Measurements from ENCODE around the gene RPL22.
A peak's percentile ranks its signal among the peaks of the same experiment; 100 is the strongest.

RPL22 gene

DNA sequence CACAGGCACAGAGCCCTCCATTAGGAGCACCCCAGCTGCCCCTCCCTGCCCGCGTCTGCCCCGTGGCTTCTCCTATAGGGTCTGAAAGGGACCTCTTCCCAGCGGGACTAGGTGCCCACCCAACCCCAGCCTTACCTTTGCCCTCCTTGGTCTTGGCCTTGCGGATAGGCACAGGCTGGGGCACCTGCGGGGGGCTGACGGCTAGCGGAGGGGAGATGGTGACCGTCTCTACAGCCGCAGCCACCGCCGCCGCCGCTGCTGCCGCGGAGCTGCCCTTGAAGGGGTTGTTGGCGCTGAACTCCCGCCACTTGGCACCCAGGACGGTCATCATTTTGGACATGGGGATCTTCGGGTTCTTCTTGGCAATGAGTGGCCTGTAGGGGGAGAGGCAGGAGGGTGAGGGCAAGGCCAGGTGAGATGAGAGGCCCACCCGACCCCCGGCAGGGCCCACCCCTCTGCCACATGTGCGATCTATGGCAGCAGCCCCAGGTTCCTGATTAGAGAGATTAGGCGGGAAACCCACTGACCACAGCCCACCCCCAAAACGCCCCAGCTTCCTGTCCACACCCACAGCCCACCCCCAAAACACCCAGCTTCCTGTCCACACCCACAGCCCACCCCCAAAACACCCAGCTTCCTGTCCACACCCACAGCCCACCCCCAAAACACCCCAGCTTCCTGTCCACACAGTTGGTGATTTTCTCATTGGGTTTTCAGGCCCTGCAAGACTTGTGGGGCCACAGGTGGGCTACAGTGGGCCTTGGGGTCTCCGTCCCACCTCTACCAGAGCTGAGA is 44.7 kb downstream of the RPL22 start:
- no peak for DNase-seq (ENCODE audit: low read depth in 2 of 2)

DNA sequence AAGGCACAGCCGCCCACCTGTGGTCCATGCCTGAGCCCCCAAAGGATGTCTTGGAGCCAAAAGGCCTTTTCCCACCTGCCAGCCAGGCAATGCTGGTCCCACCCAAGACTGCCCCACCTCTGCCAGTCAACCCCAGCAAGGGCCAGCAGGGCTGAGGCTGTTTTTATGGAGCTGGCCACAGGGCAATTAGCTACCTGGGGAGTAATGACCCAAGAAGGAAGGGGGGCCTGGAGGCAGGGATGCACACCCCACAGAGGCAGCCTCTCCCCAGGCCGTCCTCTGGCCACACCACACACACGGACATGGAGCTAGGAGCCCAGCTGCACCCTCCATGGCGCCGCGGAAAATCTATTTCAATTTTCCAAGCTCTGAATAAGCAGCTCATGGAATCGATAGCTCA is 46.5 kb downstream of the RPL22 start:
- DNase-seq (ENCODE audit: low read depth in 2 of 2), result no peak

DNA sequence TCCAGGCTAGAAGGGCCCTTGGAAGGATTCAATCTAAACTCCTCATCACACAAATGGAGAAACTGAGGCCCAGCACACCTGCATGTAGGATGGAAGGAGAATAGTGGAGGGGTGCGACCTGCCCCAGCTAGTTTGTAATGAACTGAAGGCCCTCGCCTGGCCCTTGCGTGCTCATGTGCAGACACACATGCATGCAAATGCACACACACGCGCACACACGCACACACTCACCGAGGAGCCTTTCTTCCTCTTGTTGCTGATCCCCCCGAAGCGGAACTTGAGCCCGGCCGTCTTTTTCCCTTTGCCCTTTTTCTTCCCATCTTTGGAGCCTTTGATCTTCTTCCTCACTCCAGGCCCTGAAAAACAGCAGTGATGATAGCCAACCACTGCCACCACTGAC is 47.2 kb downstream of the RPL22 start:
- no peak for DNase-seq (ENCODE audit: low read depth in 2 of 2)

DNA sequence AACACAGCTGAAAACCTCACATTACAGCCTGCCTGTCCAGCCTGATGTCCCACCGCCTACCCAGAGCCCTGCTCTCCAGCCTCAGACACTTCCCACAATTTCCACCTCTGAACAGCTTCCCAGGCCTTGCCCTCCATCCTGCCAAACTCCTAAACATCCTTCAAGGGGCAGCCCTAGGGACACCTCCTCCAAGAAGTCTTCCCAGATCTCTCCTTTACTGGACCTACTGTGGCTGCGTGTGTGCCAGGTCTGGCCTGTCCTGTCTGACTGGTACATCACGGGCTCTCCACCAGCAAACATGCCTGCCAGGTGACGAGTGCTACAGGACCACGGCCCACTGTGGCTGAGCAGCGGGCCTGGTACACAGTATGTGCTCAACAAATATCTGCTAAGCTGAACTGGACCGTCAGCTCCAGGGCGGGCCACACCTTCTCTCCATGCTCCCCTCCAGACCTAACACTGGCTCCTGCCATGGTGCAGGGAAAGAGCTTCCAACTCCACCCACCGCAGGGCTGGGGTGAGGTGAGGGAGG is 48.0 kb downstream of the RPL22 start:
- DNase-seq (ENCODE audit: low read depth in 2 of 2), result no peak

DNA sequence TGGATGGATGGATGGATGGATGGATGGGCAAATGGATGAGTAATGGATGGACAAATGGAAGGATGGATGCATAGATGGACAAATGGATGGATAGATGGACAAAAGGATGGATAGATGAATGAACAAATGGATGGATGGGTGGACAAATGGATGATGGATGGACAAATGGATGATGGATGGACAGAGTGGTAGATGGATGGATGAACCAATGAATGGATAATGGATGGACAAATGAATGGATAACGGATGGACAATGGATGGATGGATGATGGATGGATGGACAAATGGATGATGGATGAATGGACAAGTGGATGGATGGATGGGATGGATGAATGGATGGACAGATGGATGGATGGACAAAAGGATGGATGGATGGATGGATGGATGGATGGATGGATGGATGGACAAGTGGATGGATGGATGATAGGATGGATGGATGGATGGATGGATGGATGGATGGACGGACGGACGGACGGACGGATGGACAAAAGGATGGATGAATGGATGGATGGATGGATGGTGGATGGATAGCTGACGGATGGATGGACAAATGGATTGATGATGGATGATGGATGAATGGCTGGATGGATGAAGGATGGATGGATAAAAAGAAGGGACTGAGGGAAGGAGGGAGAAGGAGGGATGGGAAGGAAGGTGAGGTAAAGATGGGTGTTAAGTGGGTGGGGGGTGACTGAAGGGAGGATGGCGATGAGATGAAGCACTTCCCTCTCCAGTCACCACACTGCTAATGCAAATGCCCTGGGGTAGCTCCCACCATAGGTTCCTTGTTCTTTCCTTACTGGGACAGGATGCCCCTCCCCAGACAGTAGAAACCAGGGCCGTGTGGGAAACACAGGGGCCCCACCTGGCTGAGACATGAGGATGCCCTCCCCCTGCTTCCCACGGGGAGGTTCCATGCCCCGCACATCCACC is 49.1 kb downstream of the RPL22 start:
- DNase-seq (ENCODE audit: low read depth in 2 of 2), result no peak

DNA sequence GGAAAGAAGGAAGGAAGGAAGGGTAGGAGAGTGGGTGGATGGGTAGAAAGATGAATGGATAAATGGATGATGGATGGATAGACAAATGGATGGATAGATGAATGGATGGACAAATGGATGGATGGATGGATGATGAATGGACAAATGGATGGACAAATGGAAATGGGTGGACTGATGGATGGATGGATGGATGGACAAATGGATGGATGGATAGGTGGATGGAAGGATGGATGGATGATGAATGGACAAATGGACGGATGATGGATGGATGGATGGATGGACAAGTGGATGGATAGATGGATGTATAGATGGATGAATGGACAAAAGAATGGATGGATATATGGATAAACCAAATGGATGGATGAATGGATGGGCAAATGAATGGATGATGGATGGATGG is 49.8 kb downstream of the RPL22 start:
- DNase-seq (ENCODE audit: low read depth in 2 of 2), result no peak

DNA sequence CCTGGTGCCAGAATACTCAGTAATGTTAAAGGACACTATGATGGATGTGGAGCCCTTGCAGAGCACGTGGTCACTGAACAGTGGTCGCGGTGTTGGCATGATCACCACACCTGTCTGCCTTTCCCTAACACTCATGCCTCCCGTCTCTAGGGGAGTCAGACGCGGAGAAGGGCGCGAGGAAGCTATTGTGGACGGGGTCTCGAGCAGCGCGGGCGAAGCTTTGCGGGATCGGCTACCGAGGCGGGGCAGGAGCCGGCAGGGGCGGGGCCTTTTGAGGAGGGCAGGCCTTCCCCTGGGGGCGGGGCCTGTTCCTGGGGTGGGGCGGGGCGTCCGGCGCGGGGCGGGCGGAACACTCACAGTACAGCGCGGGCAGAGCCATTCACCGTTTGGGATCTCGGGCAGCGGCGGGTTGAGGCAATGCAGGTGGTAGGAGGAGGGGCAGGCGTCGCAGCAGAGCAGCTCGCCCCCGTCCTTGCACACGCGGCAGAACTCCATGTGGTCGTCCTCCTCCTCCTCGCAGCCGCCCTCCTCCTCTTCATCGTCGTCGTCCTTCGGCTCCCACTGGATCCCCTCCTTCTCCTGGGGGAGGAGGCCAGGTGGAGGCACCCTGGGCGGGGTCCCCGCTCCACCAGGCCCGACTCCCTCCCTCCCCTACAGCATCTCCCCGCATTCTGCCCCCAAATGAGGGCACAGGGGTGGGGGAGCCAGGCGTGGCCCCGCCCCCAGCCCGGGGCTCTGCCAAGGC is 50.7 kb downstream of the RPL22 start:
- DNase-seq (ENCODE audit: low read depth in 2 of 2), result peak; percentile 47 to 71

DNA sequence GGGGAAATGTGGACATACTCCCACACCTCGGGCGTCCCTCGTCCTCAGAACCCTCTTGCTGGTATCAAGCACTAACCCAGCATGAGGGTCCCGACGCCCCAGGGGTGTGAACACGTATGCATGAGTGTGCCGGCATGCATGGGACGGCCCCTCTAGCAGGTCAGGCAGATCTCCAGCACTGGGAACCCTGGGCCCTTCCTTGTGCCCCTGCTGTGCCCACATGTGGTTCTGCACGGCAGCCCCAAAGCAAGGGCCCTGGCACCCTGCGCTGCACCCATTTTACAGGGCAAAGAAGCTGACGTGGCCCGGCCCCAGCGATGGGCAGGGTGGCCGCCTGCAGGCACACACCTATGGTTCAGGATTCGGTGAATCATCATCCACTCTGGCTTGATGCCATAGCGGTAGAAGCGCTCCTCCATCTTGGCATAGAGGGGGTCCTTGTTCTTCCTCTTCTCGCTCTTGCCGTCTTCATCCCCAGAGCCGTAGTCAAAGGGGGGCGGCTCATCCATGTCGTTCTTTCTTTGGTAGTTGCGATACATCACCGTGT is 53.5 kb downstream of the RPL22 start:
- no peak for DNase-seq (ENCODE audit: low read depth in 2 of 2)

DNA sequence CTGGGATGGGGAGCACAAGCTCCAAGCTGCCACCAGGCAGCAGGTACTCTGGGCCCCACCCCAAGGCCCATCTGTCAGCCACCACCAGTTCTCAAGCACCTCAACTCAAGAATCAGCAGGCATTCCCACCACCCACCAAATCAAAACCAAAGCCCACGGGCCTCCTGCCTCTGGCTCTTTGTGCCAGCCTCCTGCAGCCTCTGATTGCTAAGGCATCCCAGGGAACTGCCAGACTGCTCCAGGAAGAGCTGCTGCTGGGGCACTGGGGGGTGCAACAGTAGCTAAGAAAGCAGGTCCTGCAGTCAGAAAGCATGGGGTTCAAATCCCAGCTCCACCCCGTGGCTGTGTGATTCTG is 54.0 kb downstream of the RPL22 start:
- DNase-seq (ENCODE audit: low read depth in 2 of 2), result no peak

DNA sequence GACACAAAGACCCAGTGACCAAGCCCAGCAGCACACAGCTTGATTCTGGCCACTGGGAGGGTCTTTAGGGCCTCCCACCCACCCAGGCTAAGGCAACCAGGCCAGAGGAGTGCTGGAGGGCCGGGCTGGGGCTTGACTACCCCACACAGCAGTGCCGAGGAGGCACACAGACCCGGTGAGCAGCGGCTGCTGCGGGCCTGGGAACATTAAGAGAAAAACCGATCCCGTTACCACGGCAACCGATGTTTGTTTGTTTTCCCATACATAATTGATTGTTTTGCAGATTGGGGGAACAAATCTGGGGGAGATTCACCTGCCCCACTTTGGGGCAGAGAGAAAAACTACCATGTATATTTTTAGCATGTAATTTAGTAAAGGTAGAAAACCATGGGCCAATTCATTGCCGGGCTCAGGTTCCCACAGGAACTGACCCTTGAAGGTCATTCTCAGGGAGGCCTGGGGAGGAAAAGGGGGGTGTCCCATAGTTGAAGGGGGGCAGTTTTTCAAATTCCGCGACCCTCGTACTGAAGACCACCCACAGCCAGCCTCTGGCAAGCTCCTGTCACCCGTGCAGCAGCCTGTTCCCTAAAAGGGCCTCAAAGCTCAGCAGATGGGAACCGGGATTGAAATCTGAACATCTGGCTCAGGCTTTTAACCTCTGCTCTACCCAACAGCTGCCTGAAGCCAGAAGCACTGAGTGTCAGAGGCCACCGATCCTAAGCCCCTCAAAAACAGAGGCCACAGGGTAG is 54.6 kb downstream of the RPL22 start:
- DNase-seq (ENCODE audit: low read depth in 2 of 2), result no peak

DNA sequence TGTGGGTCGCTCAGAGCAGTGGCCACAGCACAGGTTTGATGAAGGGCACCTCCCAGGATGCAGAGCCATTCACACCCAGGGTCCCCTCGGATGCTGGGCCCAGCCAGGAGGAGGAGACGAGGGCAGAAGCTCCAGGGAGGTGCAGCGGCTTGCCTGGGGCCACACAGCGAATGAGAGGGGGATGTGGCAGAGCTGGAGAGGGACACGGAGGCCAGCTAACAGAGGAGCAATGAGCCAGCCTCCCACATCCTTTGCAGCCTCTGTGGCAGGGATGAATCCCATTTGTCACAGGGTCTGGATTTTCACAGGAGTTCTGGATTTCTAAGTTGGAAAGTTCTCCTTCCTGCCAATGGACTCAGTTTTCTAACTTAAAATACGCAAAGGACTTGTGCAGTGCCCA is 55.2 kb downstream of the RPL22 start:
- DNase-seq (ENCODE audit: low read depth in 2 of 2), result no peak

DNA sequence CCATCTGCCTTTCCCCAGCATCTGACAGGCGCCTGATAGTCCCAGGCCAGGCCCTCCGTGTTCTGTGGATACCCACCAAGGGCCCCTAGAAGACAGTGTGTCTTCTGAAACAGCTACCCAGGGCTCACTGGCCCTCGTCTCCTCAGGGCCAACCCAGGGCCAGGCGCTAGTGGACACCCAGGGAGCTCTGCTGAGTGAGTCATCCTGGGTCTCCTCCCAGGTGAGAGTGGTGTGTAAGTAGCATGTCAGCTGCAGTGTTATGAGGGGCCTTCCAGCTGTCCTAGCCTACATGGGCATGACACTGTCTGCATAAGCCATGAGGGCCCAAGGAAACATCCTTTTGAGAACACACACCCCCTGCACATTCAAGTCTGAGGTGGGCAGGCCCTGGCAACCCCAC is 56.0 kb downstream of the RPL22 start:
- DNase-seq (ENCODE audit: low read depth in 2 of 2), result no peak

DNA sequence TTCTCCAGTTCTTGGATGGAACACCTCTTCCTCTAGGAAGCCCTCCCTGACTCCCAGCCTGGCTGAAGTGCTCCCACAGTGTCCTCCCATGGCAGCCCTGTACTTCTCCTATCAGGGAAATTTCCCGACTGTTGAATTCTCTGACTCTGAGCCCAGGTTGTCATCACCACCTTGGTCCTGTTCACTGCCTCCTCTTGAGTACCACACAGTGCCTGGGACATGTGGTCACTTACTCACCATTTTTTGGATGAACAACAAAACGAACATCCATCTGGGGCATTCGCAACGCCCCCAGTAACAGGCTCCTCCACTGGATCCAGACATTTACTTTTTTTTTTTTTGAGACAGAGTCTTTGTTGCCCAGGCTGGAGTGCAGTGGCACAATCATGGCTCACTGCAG is 56.7 kb downstream of the RPL22 start:
- DNase-seq (ENCODE audit: low read depth in 2 of 2), result no peak

DNA sequence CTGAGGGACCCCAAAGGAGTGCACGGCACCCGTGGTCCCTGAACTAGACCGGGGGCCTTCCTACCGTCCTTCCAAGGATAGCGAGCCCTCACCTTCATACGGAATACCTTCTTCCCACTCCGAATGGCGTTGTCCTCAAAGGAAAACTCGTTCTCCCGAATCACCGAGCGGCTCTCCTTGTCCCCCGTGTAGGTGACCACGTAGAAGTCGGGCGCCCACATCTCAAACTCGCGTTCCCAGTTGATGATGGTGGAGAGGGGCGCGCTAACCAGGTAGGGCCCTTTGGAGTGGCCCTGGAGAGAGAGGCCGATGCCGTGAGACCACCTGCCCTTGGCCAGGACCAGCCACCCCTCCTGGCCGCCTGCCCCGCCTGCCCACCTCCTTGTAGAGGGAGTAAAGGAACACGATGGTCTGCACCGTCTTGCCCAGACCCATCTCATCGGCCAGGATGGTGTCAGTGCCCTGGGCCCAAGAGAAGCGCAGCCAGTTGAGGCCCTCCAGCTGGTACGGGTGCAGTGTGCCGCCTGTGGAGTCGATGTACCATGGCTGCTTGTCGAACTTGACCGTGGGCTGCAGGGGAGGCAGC is 57.3 kb downstream of the RPL22 start:
- DNase-seq (ENCODE audit: low read depth in 2 of 2), result no peak

DNA sequence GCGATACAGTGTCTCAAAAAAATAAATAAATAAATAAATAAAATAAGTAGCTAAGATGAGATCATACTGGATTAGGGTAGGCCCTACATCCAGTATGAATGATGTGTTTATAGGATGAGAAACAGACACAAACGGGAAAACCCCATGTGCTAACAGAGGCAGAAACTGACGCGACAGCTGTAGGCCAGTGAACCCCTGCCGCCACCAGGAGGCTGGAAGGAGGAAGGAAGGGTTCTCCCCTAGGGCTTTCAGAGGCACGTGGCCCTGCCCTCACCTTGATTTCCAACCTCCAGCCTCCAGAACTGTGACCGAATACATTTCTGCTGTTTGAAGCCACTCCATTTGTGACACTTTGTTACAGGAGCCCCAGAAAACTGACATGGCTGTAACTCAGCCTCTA is 57.8 kb downstream of the RPL22 start:
- peak in 1 of 2 experiments; percentile 22 for DNase-seq (ENCODE audit: low read depth in 2 of 2)

DNA sequence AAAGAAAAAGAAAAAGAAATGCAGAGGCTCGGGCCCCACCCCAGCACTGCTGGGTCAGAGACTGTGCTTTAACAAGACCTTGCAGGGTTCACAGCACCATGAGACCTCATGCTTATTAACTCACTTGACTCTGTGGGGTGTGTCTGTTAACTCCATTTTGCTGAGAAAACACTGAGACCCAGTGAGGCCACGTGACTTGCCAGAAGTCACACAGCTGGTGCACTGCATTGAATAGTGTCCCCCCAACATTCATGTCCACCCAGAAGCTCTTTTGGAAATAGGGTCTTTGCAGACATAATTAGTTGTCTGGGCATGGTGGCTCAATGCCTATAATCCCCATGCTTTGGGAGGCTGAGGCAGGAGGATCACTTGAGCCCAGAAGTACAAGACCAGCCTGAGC is 59.0 kb downstream of the RPL22 start:
- no peak for DNase-seq (ENCODE audit: low read depth in 2 of 2)

DNA sequence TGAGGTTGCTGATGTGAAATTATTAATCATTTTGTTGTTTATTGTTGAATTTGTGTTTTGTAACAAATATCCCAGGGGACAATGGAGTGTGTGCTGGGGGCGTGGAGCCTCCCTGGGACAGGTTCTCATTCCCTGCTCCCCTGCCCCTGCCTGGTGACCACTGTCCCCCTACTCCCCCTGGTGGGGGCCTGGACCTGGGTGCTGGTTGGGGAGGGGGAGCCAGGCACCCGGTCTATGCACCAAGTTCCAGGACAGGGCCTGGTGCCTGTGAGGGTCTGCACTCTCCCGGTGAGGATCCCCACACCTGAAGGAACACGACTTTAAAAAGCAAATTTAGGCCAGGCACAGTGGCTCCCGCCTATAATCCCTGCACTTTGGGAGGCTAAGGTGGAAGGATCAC is 61.6 kb downstream of the RPL22 start:
- no peak for DNase-seq (ENCODE audit: low read depth in 2 of 2)

DNA sequence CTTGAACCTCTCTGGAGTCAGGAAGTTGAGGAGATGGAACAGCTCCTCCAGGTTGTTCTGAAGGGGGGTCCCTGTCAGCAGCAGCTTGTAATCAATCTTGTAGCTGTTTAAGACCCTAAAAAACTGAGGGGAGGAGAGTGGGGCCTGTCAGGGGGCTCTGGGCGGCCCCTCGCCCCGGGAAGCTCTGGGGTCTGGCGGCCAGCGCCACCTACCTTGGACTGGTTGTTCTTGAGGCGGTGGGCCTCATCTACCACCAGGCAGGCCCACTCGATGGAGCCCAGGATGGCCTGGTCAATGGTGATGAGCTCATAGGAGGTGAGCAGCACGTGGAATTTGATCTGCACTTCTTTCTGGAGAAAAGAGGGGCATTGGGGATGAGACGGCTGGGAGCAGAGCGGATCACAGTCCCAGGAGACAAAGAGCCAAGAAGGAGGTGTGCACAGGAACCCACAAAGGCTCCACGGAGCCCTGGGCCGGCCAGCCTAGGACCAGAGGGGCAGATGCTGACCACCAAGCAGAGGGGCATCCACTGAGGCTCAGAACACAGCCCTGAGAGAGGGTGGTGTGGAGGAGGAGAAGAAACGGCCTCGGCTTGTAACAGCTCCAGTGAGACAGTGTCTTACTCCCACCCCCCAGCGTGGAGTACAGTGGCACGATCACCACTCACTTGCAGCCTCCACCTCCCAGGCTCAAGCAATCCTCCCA is 62.7 kb downstream of the RPL22 start:
- no peak for DNase-seq (ENCODE audit: low read depth in 2 of 2)
